Measurements from ENCODE around the gene FARP1.
"Not testable (repeated sequence)": the region's sequence is repeated elsewhere in the genome, so short reads cannot be mapped to it uniquely, and the experiment has no call there.

Gene FARP1

GRCh38 chr13:98411013-98411412 is 268.1 kb downstream of the FARP1 start:
- TF ChIP-seq ZNF214 (tag by site-specific recombination; IDR thresholded peaks at IDR 0.05; ENCODE audit: borderline replicate concordance) (no peak), ZNF549 (tag by site-specific recombination; IDR thresholded peaks at IDR 0.05) (no peak), ZNF274 (IDR thresholded peaks at IDR 0.05; ENCODE audit: low read length) (no peak), ZNF274 (tag by site-specific recombination; IDR thresholded peaks at IDR 0.05; ENCODE audit: borderline replicate concordance) (no peak), HOXC10 (CRISPR knock-in tag; IDR thresholded peaks at IDR 0.05) (no peak), ZNF146 (tag by site-specific recombination; IDR thresholded peaks at IDR 0.05) (no peak), KLF7 (tag by site-specific recombination; IDR thresholded peaks at IDR 0.05; ENCODE audit: borderline replicate concordance) (no peak), ZNF366 (tag by site-specific recombination; conservative IDR thresholded peaks at IDR 0.05) (no peak), ZBTB17 (tag by site-specific recombination; IDR thresholded peaks at IDR 0.05) (no peak), ZNF747 (tag by site-specific recombination; IDR thresholded peaks at IDR 0.05) (no peak), YY1 (tag by site-specific recombination; IDR thresholded peaks at IDR 0.05) (no peak), SP7 (tag by site-specific recombination; IDR thresholded peaks at IDR 0.05) (no peak), ZNF660 (tag by site-specific recombination; IDR thresholded peaks at IDR 0.05) (no peak), WT1 (tag by site-specific recombination; IDR thresholded peaks at IDR 0.05) (no peak), ZFHX2 (tag by site-specific recombination; conservative IDR thresholded peaks at IDR 0.05) (no peak), ZNF548 (tag by site-specific recombination; IDR thresholded peaks at IDR 0.05) (no peak)
- TF ChIP-seq, protein P1, sequence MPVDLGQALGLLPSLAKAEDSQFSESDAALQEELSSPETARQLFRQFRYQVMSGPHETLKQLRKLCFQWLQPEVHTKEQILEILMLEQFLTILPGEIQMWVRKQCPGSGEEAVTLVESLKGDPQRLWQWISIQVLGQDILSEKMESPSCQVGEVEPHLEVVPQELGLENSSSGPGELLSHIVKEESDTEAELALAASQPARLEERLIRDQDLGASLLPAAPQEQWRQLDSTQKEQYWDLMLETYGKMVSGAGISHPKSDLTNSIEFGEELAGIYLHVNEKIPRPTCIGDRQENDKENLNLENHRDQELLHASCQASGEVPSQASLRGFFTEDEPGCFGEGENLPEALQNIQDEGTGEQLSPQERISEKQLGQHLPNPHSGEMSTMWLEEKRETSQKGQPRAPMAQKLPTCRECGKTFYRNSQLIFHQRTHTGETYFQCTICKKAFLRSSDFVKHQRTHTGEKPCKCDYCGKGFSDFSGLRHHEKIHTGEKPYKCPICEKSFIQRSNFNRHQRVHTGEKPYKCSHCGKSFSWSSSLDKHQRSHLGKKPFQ (tag by site-specific recombination; IDR thresholded peaks at IDR 0.05) = no peak
- POLR2A ChIA-PET = no interaction called here

GRCh38 chr13:98411617-98412265 is 268.8 kb downstream of the FARP1 start:
- Histone ChIP-seq H3K27ac (ENCODE audit: extremely low read depth, low read depth, low read length) (no peak overlapping the region), H3K36me3 (ENCODE audit: control insufficient read depth in 2 of 2, insufficient read depth in 1 of 2, low read length in 2 of 2) (peaks cover 0 to 14% of the 10 kb centered on the region in 2 experiments; a peak in 1 of 3 replicates), H3K4me3 (ENCODE audit: low read depth, low read length) (no peak overlapping the region), H3K9me3 (ENCODE audit: control insufficient read depth, insufficient read depth, low read depth, low read length) (no peaks in the 10 kb centered on the region), H3K4me1 (ENCODE audit: control insufficient read depth, insufficient read depth, low read length) (no peaks in the 10 kb centered on the region)
- TF ChIP-seq SP2 (tag by site-specific recombination; IDR thresholded peaks at IDR 0.05) = no peak
- TF ChIP-seq ZFP69B (tag by site-specific recombination; IDR thresholded peaks at IDR 0.05) = no peak
- no peak for TF ChIP-seq ZBTB20 (tag by site-specific recombination; IDR thresholded peaks at IDR 0.05)
- ChIA-PET POLR2A (no interaction called here), CTCF (no interaction called here)

More at GRCh38 chr13:98411013-98411412, 268.1 kb downstream of the FARP1 start:
- Histone ChIP-seq H3K36me3 (ENCODE audit: control insufficient read depth in 2 of 2, insufficient read depth in 1 of 2, low read length in 2 of 2) (peaks cover 0 to 14% of the 10 kb centered on the region in 2 experiments; a peak in 1 of 3 replicates), H3K4me1 (ENCODE audit: control insufficient read depth, insufficient read depth, low read length) (peaks cover 3% of the 10 kb centered on the region; the same call in 1 of the 2 replicates), H3K9me3 (ENCODE audit: control insufficient read depth, insufficient read depth, low read depth, low read length) (no peaks in the 10 kb centered on the region), H3K4me3 (ENCODE audit: low read depth, low read length) (no peak overlapping the region), H3K27ac (ENCODE audit: extremely low read depth, low read depth, low read length) (no peak overlapping the region)
- CTCF ChIA-PET = no interaction called here

GRCh38 chr13:98413278-98413677 is 270.4 kb downstream of the FARP1 start:
- CTCF ChIA-PET = interaction anchor here (0.6 kb wide), 1 partner anchor 246 kb away, joined by 3 read pairs; no protein-coding TSS in a partner anchor
- peak; percentile 88 for TF ChIP-seq ZNF121 (tag by site-specific recombination; IDR thresholded peaks at IDR 0.05)

More at GRCh38 chr13:98413278-98413677, 270.4 kb downstream of the FARP1 start:
- H3K9me3 ChIP-seq (ENCODE audit: control insufficient read depth, insufficient read depth, low read depth, low read length); POLR2A ChIA-PET; H3K4me1 ChIP-seq (ENCODE audit: control insufficient read depth, insufficient read depth, low read length); H3K4me3 ChIP-seq (ENCODE audit: low read depth, low read length); H3K27ac ChIP-seq (ENCODE audit: extremely low read depth, low read depth, low read length): not testable (repeated sequence)
- H3K36me3 ChIP-seq (ENCODE audit: control insufficient read depth in 2 of 2, insufficient read depth in 1 of 2, low read length in 2 of 2) = peaks cover 0 to 14% of the 10 kb centered on the region in 2 experiments; a peak in 1 of 3 replicates
